Stomach (tissue), 9 donors: ENCODE results near the gene TBC1D9B. TPM values are rescaled to one million over a fixed set of nuclear protein-coding genes. Genes with fewer than 3 reads are reported as not detected.
A peak's percentile ranks its signal among the peaks of the same experiment; 100 is the strongest.

Experiments
- DNase-seq, 2 donors: peaks; one replicate each; pipeline versions ENCODE4 v3.0.0 to v3.0.0-alpha.2; 2013 to 2019
- H3K27ac ChIP-seq, 5 donors: fragments of 200-600 bp in 4 of 5; sonication (generic) in 4 of 5; one replicate each; pipeline ENCODE4 v1.5.1; 2013 to 2019; ENCODE audit warnings: mild to moderate bottlenecking in 1 of 5, moderate library complexity in 1 of 5
- H3K27me3 ChIP-seq, 3 donors: fragments of 200-600 bp; sonication (generic); one replicate each; pipeline ENCODE4 v1.5.1; 2017 to 2019; ENCODE audit warnings: mixed run types in 1 of 3
- H3K36me3 ChIP-seq, 4 donors: fragments of 200-600 bp; sonication (generic); 1 replicate in 3 of 4; 2 replicates in 1 of 4; pipeline ENCODE4 v1.5.1; 2016 to 2019
- H3K4me1 ChIP-seq, 4 donors: fragments of 200-600 bp; sonication (generic); one replicate each; pipeline ENCODE4 v1.5.1; 2016 to 2019
- H3K4me3 ChIP-seq, 4 donors: fragments of 200-600 bp; sonication (generic) in 3 of 4; one replicate each; pipeline ENCODE4 v1.5.1; 2016 to 2019; ENCODE audit warnings: mild to moderate bottlenecking in 1 of 4
- H3K9me3 ChIP-seq, 4 donors: fragments of 200-600 bp; sonication (generic); one replicate each; pipeline ENCODE4 v1.5.1; 2016 to 2019
- EP300 ChIP-seq: sonication (generic); formaldehyde crosslinking; IDR thresholded peaks from one replicate; pipeline ENCODE4 v1.6.1; 2017; ENCODE audit warnings: antibody characterized with exemption
- POLR2A ChIP-seq, 4 donors: fragments of 450-650 bp; IDR thresholded peaks; one replicate each; pipeline ENCODE4 v1.6.1; 2016; ENCODE audit warnings: antibody characterized with exemption in 4 of 4, control low read depth in 2 of 4, mild to moderate bottlenecking in 1 of 4, moderate library complexity in 1 of 4
- POLR2AphosphoS5 ChIP-seq, 3 donors: sonication (generic); formaldehyde crosslinking; IDR thresholded peaks; one replicate each; pipeline ENCODE4 v1.6.1; 2016; ENCODE audit warnings: antibody characterized with exemption in 3 of 3
- WGBS, 5 donors: extraction: QIAGEN DNeasy Blood & Tissue Kit in 3 of 5; methylation state at CpG; one replicate each; pipeline versions ENCODE4 v1.1.5 to v1.1.7; 2013 to 2018; 5-methylcytosine and 5-hydroxymethylcytosine counted together
- intact Hi-C: fragments of 100-400 bp; cut with DNase I; formaldehyde crosslinking; loops from one replicate; pipeline ENCODE4 v1.15.1; 2023; ENCODE audit warnings: low total_unique reads
- polyA plus RNA-seq, 3 donors: library from polyadenylated mRNA; stranded (reverse); fragments of 200-250 nt; gene quantifications; one replicate each; pipeline ENCODE4 v1.2.3, GENCODE V29; 2013
- total RNA-seq, 5 donors: library from RNA; depleted of rRNA; stranded (reverse); fragments of >200 nt; gene quantifications; one replicate each; pipeline versions ENCODE4 v1.1.0 to v1.2.3, GENCODE V29; 2014 to 2016
- TF ChIP-seq, protein P1 (sequence below), 7 experiments: fragments of 450-650 bp in 4 of 7; fragments of 200-600 bp in 3 of 7; sonication (generic) in 3 of 7; IDR thresholded peaks; one replicate each; pipeline ENCODE4 v1.5.1; 2016 to 2019; ENCODE audit warnings: antibody characterized with exemption in 7 of 7, control low read depth in 2 of 7, mild to moderate bottlenecking in 1 of 7
- donor health status: healthy with polysubstance abuse.
- donor health status: Bipolar disorder and iron deficiency.
- donor health status: healthy.

The TBC1D9B gene
- total and polyA plus RNA-seq, 8 donors, result 29.9 to 260 (median 60.1) TPM

DNA sequence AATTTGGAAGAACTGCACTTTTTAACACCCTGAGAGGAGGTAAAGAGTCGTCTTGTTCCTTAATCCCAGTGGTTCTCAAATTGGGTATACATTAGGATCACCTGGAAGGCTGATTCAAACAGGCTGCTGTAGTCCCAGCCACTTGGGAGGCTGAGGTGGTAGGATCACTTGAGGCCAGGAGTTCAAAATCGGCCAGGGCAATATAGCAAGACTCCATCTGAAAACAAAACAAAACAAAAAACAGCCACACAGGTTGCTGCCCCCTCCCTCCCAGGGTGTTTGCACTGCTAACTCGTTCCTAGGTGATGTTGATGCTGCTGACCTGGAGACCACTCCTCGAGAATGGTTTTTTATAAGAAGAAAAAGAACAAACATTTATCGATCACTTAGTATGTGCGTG is 1.5 kb upstream of the TBC1D9B start:
- no peaks in the 10 kb centered on the region for H3K27me3 ChIP-seq
- peaks cover 21 to 52% (median 32%) of the 10 kb centered on the region in 4 donors for H3K4me1 ChIP-seq
- DNase-seq, result no peak
- no peak overlapping the region for H3K4me3 ChIP-seq
- no peak for TF ChIP-seq EP300
- no peak for TF ChIP-seq POLR2A (IDR thresholded peaks at IDR 0.05)
- 86 to 92% (median 91%) methylated on average over 6 of the region's 6 CpGs for WGBS, 5 donors
- intact Hi-C loops, result no loop called here
- no peaks in the 10 kb centered on the region for H3K9me3 ChIP-seq
- H3K27ac ChIP-seq, result no peak overlapping the region
- H3K36me3 ChIP-seq, result peaks cover 0 to 8% (median 7%) of the 10 kb centered on the region in 4 donors

DNA sequence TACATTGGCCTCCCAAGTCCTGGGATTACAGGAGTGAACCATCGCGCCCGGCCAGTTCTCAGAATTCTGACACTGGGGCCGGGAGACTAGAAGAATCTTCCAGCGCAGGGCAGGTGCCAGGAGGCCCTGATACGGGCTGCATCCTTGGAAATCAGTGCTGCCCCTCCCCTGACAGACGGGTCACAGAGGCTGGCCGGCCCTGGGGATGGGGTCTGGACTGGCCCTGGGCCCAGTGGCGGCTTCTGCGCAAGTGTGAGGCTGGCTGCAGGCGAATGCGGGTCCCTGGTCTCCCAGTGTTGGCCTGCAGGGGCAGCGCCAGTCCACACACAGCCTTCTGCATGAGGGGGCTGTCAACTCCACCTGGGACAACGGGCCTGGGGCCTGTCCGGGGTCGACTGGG is 831 bp upstream of the TBC1D9B start:
- DNase-seq, result peak in 1 of 2 donors; percentile 40
- peaks cover 0 to 15% (median 13%) of the 10 kb centered on the region in 4 donors for H3K36me3 ChIP-seq
- TF ChIP-seq EP300 (no peak), POLR2A (IDR thresholded peaks at IDR 0.05) (no peak), POLR2AphosphoS5 (IDR thresholded peaks at IDR 0.05) (no peak)
- TF ChIP-seq, protein P1, sequence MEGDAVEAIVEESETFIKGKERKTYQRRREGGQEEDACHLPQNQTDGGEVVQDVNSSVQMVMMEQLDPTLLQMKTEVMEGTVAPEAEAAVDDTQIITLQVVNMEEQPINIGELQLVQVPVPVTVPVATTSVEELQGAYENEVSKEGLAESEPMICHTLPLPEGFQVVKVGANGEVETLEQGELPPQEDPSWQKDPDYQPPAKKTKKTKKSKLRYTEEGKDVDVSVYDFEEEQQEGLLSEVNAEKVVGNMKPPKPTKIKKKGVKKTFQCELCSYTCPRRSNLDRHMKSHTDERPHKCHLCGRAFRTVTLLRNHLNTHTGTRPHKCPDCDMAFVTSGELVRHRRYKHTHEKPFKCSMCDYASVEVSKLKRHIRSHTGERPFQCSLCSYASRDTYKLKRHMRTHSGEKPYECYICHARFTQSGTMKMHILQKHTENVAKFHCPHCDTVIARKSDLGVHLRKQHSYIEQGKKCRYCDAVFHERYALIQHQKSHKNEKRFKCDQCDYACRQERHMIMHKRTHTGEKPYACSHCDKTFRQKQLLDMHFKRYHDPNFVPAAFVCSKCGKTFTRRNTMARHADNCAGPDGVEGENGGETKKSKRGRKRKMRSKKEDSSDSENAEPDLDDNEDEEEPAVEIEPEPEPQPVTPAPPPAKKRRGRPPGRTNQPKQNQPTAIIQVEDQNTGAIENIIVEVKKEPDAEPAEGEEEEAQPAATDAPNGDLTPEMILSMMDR (IDR thresholded peaks at IDR 0.05), result no peak
- peak overlapping the region; percentile 64 to 79 (median 68) for H3K4me3 ChIP-seq
- no peaks in the 10 kb centered on the region for H3K9me3 ChIP-seq
- 77 to 88% (median 86%) methylated on average over 6 to 16 of the region's 16 CpGs for WGBS, 5 donors
- no peaks in the 10 kb centered on the region for H3K27me3 ChIP-seq
- intact Hi-C loops, result no loop called here
- peaks cover 21 to 45% (median 30%) of the 10 kb centered on the region in 4 donors for H3K4me1 ChIP-seq
- H3K27ac ChIP-seq, result peak overlapping the region in 4 of 5 donors; percentile 41 to 86 (median 79)

DNA sequence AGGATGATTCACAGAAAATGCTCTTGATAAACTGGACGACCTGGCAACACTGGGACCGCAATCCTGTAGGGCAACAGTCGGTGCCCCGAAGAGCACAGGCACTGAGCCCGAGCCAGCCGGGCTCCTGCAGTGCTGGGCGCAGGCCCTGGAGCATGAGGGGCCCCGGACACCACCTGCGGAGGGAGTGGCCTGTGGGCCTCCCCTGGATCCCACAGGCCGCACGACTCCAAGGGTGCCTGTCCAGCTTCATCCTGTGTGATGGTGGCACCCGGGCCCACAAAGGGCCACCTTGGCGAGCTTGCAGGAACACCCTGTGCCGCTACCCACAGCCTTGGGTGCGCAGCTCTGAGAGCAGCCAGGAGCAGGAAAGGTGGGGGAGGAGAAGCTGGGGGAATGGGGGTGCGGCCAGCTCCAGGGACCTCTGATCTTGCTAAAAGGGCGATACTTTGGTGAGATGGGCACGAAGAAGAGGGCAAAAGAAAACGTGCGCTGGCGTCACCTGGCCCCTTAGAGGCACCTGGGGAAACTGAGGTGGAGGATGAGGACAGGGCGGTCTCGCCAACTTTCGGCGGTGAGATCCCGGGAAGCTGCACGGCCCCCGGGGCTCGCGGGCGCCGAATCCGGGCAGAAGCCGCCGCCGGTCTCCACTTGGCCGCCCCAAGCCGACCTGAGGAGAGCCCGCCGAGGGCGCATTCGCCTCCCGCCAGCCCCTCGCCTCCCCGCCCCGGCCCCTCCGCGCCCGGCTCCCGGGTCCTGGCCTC is 722 bp downstream of the TBC1D9B start:
- Histone ChIP-seq H3K27ac (peak overlapping the region; percentile 64 to 94 (median 84)), H3K4me1 (peaks cover 12 to 30% (median 21%) of the 10 kb centered on the region in 4 donors), H3K27me3 (no peaks in the 10 kb centered on the region), H3K4me3 (peak overlapping the region; percentile 64 to 79 (median 68)), H3K9me3 (no peaks in the 10 kb centered on the region), H3K36me3 (peaks cover 5 to 30% (median 29%) of the 10 kb centered on the region in 4 donors)
- intact Hi-C loops, result no loop called here
- TF ChIP-seq EP300 (no peak), POLR2AphosphoS5 (IDR thresholded peaks at IDR 0.05) (no peak), POLR2A (IDR thresholded peaks at IDR 0.05) (no peak)
- TF ChIP-seq, protein P1 (IDR thresholded peaks at IDR 0.05), result no peak
- peak; percentile 44 to 68 for DNase-seq
- WGBS, 5 donors, result 7 to 24% (median 8%) methylated on average over 18 to 50 of the region's 50 CpGs

DNA sequence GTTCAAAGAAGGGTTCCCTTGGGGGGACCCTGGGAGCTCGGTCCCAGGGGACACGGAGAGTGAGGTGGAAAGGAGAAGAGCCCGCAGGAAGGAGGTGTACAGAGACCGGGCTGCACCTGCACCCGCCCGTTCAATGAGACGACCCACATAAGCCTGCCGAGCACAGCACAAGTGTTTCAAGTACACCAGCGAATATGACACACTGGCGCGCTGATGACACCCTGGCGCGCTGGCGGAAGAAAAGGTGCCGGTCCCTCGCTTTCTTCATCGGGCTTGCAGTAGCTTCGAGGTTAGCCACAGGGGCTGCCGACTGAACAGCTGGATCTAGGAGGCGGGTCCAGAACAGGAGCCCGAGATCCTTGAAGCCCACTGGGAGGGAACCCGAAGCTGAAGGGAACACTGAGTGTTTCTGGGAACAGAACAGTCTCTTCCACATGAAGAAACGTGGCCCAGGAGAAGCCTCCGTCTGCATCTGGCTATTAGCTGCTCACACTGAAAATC is 1.4 kb downstream of the TBC1D9B start:
- intact Hi-C loops, result no loop called here
- no peaks in the 10 kb centered on the region for H3K9me3 ChIP-seq
- H3K27ac ChIP-seq, result peak overlapping the region in 4 of 5 donors; percentile 64 to 94 (median 85)
- 82 to 91% (median 87%) methylated on average over 23 to 24 of the region's 24 CpGs for WGBS, 5 donors
- peaks cover 12 to 30% (median 21%) of the 10 kb centered on the region in 4 donors for H3K4me1 ChIP-seq
- peak overlapping the region; percentile 64 to 79 (median 68) for H3K4me3 ChIP-seq
- DNase-seq, result no peak
- H3K36me3 ChIP-seq, result peaks cover 6 to 37% (median 34%) of the 10 kb centered on the region in 4 donors
- TF ChIP-seq EP300, result no peak
- TF ChIP-seq POLR2A (IDR thresholded peaks at IDR 0.05), result no peak
- TF ChIP-seq, protein P1 (IDR thresholded peaks at IDR 0.05), result no peak
- TF ChIP-seq POLR2AphosphoS5 (IDR thresholded peaks at IDR 0.05), result no peak
- H3K27me3 ChIP-seq, result no peaks in the 10 kb centered on the region
